Peyer's patch (tissue), 4 donors: Measurements from ENCODE around the gene ANKRD62.

Experiments used
- POLR2A ChIP-seq, 2 donors: fragments of 450-650 bp; IDR thresholded peaks; one replicate each; pipeline ENCODE4 v1.5.1; 2017; ENCODE audit warnings: antibody characterized with exemption in 2 of 2, mild to moderate bottlenecking in 2 of 2, moderate library complexity in 2 of 2
- TF ChIP-seq, protein P1 (sequence below), 6 experiments: fragments of 450-650 bp in 4 of 6; fragments of 200-600 bp in 2 of 6; sonication (generic) in 1 of 6; IDR thresholded peaks; one replicate each; pipeline ENCODE4 v1.5.1; 2017 to 2019; ENCODE audit warnings: antibody characterized with exemption in 6 of 6, mild to moderate bottlenecking in 3 of 6, moderate library complexity in 1 of 6

DNA sequence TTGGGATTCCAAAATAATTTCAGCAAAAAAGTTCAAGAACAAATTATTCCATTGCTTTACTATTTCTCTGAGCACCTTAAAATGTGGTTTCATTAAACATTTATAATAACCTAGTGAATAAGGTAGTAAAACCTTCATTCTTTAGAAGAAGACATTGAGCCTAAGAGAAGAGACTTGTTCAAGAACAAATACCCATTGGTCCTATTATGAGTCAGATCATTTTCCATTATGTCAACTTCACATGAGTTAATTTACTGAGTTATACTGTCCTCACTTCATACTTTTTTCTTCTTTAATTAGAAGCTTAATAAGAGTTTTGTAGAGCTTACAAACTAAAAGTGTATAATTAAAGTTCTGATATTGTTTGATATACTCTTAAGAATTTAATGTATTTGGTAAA is 5.5 kb downstream of the ANKRD62 start:
- TF ChIP-seq, protein P1, sequence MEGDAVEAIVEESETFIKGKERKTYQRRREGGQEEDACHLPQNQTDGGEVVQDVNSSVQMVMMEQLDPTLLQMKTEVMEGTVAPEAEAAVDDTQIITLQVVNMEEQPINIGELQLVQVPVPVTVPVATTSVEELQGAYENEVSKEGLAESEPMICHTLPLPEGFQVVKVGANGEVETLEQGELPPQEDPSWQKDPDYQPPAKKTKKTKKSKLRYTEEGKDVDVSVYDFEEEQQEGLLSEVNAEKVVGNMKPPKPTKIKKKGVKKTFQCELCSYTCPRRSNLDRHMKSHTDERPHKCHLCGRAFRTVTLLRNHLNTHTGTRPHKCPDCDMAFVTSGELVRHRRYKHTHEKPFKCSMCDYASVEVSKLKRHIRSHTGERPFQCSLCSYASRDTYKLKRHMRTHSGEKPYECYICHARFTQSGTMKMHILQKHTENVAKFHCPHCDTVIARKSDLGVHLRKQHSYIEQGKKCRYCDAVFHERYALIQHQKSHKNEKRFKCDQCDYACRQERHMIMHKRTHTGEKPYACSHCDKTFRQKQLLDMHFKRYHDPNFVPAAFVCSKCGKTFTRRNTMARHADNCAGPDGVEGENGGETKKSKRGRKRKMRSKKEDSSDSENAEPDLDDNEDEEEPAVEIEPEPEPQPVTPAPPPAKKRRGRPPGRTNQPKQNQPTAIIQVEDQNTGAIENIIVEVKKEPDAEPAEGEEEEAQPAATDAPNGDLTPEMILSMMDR (IDR thresholded peaks at IDR 0.05) = no peak
- no peak for TF ChIP-seq POLR2A (IDR thresholded peaks at IDR 0.05)
